Measurements from ENCODE around the gene CHCHD3.

CHCHD3 gene

GRCh38 chr7:132793474-132793873 lies 288.4 kb downstream of the CHCHD3 start:
- no peak overlapping the region for H3K4me3 ChIP-seq (ENCODE audit: low read depth, low read length)
- TF ChIP-seq, protein P1, sequence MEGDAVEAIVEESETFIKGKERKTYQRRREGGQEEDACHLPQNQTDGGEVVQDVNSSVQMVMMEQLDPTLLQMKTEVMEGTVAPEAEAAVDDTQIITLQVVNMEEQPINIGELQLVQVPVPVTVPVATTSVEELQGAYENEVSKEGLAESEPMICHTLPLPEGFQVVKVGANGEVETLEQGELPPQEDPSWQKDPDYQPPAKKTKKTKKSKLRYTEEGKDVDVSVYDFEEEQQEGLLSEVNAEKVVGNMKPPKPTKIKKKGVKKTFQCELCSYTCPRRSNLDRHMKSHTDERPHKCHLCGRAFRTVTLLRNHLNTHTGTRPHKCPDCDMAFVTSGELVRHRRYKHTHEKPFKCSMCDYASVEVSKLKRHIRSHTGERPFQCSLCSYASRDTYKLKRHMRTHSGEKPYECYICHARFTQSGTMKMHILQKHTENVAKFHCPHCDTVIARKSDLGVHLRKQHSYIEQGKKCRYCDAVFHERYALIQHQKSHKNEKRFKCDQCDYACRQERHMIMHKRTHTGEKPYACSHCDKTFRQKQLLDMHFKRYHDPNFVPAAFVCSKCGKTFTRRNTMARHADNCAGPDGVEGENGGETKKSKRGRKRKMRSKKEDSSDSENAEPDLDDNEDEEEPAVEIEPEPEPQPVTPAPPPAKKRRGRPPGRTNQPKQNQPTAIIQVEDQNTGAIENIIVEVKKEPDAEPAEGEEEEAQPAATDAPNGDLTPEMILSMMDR (IDR thresholded peaks at IDR 0.05; ENCODE audit: low read depth, low read length): no peak

- TF ChIP-seq, protein P1 (IDR thresholded peaks at IDR 0.05; ENCODE audit: low read depth, low read length): no peak
- no peak overlapping the region for H3K4me3 ChIP-seq (ENCODE audit: low read depth, low read length)
Measured at GRCh38 chr7:132791036-132791435, 290.9 kb downstream of the CHCHD3 start.

- H3K4me3 ChIP-seq (ENCODE audit: low read depth, low read length): no peak overlapping the region
- TF ChIP-seq, protein P1 (IDR thresholded peaks at IDR 0.05; ENCODE audit: low read depth, low read length): no peak
Measured at GRCh38 chr7:132790104-132790503, 291.8 kb downstream of the CHCHD3 start.

- TF ChIP-seq, protein P1 (IDR thresholded peaks at IDR 0.05; ENCODE audit: low read depth, low read length): no peak
- H3K4me3 ChIP-seq (ENCODE audit: low read depth, low read length): no peak overlapping the region
Measured at GRCh38 chr7:132789281-132789680, 292.6 kb downstream of the CHCHD3 start.

GRCh38 chr7:132785870-132786269 lies 296.0 kb downstream of the CHCHD3 start:
- TF ChIP-seq, protein P1 (IDR thresholded peaks at IDR 0.05; ENCODE audit: low read depth, low read length): no peak
- H3K4me3 ChIP-seq (ENCODE audit: low read depth, low read length): no peak overlapping the region

DNA sequence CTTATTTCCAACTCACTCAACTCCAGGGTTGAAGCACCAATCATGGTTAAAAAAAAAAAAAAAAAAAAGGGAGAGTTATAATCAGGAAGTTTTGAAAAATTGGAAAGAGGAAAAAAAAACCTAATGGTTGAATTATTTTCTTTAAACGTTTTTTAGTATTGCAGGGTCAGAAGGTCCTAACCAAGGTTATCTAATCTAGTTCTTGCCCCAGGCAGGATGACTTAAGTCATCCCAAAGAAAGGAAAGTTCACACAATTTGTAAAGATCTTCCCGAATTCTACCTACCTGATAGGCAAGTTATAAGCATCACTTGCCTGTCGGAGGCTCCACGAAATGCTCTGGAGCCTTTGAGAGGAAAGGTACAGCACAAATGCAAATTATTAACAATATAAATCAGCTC lies 297.5 kb downstream of the CHCHD3 start:
- TF ChIP-seq, protein P1 (IDR thresholded peaks at IDR 0.05; ENCODE audit: low read depth, low read length): no peak
- no peak overlapping the region for H3K4me3 ChIP-seq (ENCODE audit: low read depth, low read length)

- TF ChIP-seq, protein P1 (IDR thresholded peaks at IDR 0.05; ENCODE audit: low read depth, low read length): no peak
- no peak overlapping the region for H3K4me3 ChIP-seq (ENCODE audit: low read depth, low read length)
Measured at GRCh38 chr7:132783824-132784223, 298.1 kb downstream of the CHCHD3 start.
